Karpas-422 (cell line): ENCODE data around the gene RTN4. TPM values are rescaled to one million over a fixed set of nuclear protein-coding genes. Genes with fewer than 3 reads are reported as not detected.

Experiments used
- DNase-seq: peaks from one replicate; pipeline ENCODE4 v3.0.0-alpha.2; 2015
- H2AFZ ChIP-seq: fragments of 200-600 bp; sonication (generic); 2 replicates; pipeline ENCODE4 v1.6.1; 2014; ENCODE audit warnings: antibody characterized with exemption, low read length, mixed read lengths
- H3K27ac ChIP-seq: fragments of 200-600 bp; sonication (generic); 2 replicates; pipeline ENCODE4 v1.5.1; 2014; ENCODE audit warnings: mild to moderate bottlenecking, low read length, moderate library complexity
- H3K27me3 ChIP-seq: fragments of 200-600 bp; sonication (generic); 2 replicates; pipeline ENCODE4 v1.6.1; 2014; ENCODE audit warnings: low read length, mixed read lengths
- H3K36me3 ChIP-seq: fragments of 200-600 bp; sonication (generic); 2 replicates; pipeline ENCODE4 v1.6.1; 2014; ENCODE audit warnings: low read length, mixed read lengths; ENCODE audit not compliant: insufficient read depth
- H3K4me1 ChIP-seq: fragments of 200-600 bp; sonication (generic); 2 replicates; pipeline ENCODE4 v1.6.1; 2014; ENCODE audit warnings: mild to moderate bottlenecking, low read length, mixed read lengths
- H3K4me2 ChIP-seq: fragments of 200-600 bp; sonication (generic); 2 replicates; pipeline ENCODE4 v1.6.1; 2014; ENCODE audit warnings: low read length, low read depth, mild to moderate bottlenecking; ENCODE audit not compliant: poor library complexity, severe bottlenecking
- H3K4me3 ChIP-seq: fragments of 200-600 bp; sonication (generic); 2 replicates; pipeline ENCODE4 v1.5.1; 2014; ENCODE audit warnings: mild to moderate bottlenecking, antibody characterized with exemption, low read length, mixed read lengths
- H3K79me2 ChIP-seq: fragments of 200-600 bp; sonication (generic); 2 replicates; pipeline ENCODE4 v1.6.1; 2014; ENCODE audit warnings: mild to moderate bottlenecking, low read length, mixed read lengths
- H3K9ac ChIP-seq: fragments of 200-600 bp; sonication (generic); 2 replicates; pipeline ENCODE4 v1.6.0; 2014; ENCODE audit warnings: low read length
- H3K9me2 ChIP-seq: fragments of 200-600 bp; sonication (generic), shearing (Covaris generic); replicated peaks from 2 replicates; pipeline ENCODE4 v1.6.0; 2014; ENCODE audit warnings: mild to moderate bottlenecking, low read length, moderate library complexity; ENCODE audit not compliant: insufficient read depth
- H3K9me3 ChIP-seq: fragments of 300-700, 200-600 bp; sonication (generic); 2 replicates; pipeline ENCODE4 v1.6.1; 2014; ENCODE audit warnings: low read length, mixed read lengths
- H4K20me1 ChIP-seq: fragments of 200-600 bp; sonication (generic); 2 replicates; pipeline ENCODE4 v1.6.1; 2014; ENCODE audit warnings: mild to moderate bottlenecking, antibody characterized with exemption, low read length, low read depth; ENCODE audit not compliant: insufficient read depth
- total RNA-seq: library from RNA; depleted of rRNA; stranded (reverse); fragments of >200 nt; shearing (Covaris generic); gene quantifications from 2 replicates; pipeline ENCODE4 v1.2.3, GENCODE V29; 2014; ENCODE audit warnings: low replicate concordance

RTN4 gene
- total RNA-seq, 1 experiment from 2014 or later: 109 TPM

GRCh38 chr2:54984476-54984875 lies 65.8 kb downstream of the RTN4 start:
- H3K79me2 ChIP-seq: peaks cover 84% of the 10 kb centered on the region
- no peaks in the 10 kb centered on the region for H3K27me3 ChIP-seq
- H3K27ac ChIP-seq: peak overlapping the region; percentile 13; the same call in 1 of the 2 replicates
- DNase-seq: no peak
- H4K20me1 ChIP-seq: 0 out of 2 replicates have a peak, but pooled peaks cover under 1% of the 10 kb centered on the region
- H3K9me3 ChIP-seq: no peaks in the 10 kb centered on the region
- no peak overlapping the region for H2AFZ ChIP-seq
- H3K4me3 ChIP-seq: no peak overlapping the region
- no peaks in the 10 kb centered on the region for H3K9me2 ChIP-seq
- no peak overlapping the region for H3K9ac ChIP-seq
- H3K4me2 ChIP-seq: no peak overlapping the region
- peaks cover 21% of the 10 kb centered on the region for H3K4me1 ChIP-seq
- H3K36me3 ChIP-seq: peaks cover 38% of the 10 kb centered on the region

GRCh38 chr2:54983345-54984220 lies 66.7 kb downstream of the RTN4 start:
- H3K27ac ChIP-seq: peak overlapping the region; percentile 13; the same call in 1 of the 2 replicates
- H3K4me1 ChIP-seq: peaks cover 17% of the 10 kb centered on the region
- DNase-seq: no peak
- no peaks in the 10 kb centered on the region for H3K9me2 ChIP-seq
- H4K20me1 ChIP-seq: no peaks in the 10 kb centered on the region
- no peak overlapping the region for H3K9ac ChIP-seq
- no peak overlapping the region for H3K4me2 ChIP-seq
- H3K9me3 ChIP-seq: no peaks in the 10 kb centered on the region
- H2AFZ ChIP-seq: no peak overlapping the region
- peaks cover 84% of the 10 kb centered on the region for H3K79me2 ChIP-seq
- H3K27me3 ChIP-seq: no peaks in the 10 kb centered on the region
- no peak overlapping the region for H3K4me3 ChIP-seq
- peaks cover 38% of the 10 kb centered on the region for H3K36me3 ChIP-seq

DNA sequence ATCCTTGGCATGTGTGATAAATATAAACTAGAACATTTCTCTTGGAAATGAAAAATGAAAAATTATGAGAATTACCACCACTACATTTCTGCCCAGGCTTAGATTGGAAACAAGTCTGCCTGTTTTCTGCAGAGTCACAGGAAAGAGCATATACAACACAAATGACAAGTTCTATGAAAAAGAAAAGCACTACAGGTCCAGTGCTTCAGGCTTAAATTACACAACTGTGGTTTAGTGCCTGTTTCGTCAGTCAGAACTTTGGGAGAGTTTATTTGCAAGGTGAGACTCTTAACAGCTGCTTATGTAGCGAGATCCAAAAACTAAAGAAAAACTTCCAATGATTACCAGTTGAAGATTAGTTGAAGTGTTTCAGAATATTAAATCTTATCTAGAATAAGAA lies 68.9 kb downstream of the RTN4 start:
- Histone ChIP-seq H3K27ac (no peak overlapping the region), H3K4me1 (peaks cover 30% of the 10 kb centered on the region), H3K4me3 (no peak overlapping the region), H3K4me2 (no peak overlapping the region), H3K9ac (no peak overlapping the region), H3K9me3 (no peaks in the 10 kb centered on the region), H4K20me1 (no peaks in the 10 kb centered on the region), H3K36me3 (peaks cover 23% of the 10 kb centered on the region; the same call in 1 of the 2 replicates), H3K79me2 (peaks cover 82% of the 10 kb centered on the region), H3K9me2 (no peaks in the 10 kb centered on the region), H3K27me3 (no peaks in the 10 kb centered on the region), H2AFZ (no peak overlapping the region)
- no peak for DNase-seq

GRCh38 chr2:54979321-54980044 lies 70.8 kb downstream of the RTN4 start:
- Histone ChIP-seq H3K9ac (no peak overlapping the region), H3K36me3 (peaks cover 17% of the 10 kb centered on the region; the same call in 1 of the 2 replicates), H3K9me3 (no peaks in the 10 kb centered on the region)

DNA sequence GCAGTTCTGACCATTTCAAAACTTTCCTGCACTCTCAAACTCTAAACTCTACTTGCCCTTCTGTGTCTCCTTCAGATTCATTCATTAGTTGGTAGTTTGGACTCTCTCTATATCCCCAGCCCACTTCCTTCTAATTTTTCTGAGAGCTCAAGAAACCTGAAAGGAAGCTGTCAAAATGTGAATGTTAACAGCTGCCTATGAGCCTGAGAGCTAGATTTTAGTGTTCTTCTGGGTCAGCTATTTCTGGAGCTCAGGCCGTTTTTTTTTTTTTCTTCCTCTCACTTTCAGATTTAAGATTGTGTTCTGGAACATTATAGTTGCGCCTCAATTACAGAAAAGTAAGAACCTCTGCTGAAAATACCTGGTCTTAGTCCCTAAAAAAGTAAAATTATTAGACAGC lies 73.1 kb downstream of the RTN4 start:
- no peak overlapping the region for H3K4me2 ChIP-seq
- peaks cover 84% of the 10 kb centered on the region for H3K79me2 ChIP-seq

More at GRCh38 chr2:54979321-54980044, 70.8 kb downstream of the RTN4 start:
- H3K79me2 ChIP-seq: peaks cover 85% of the 10 kb centered on the region
- H3K4me3 ChIP-seq: no peak overlapping the region
- H3K4me1 ChIP-seq: peaks cover 31% of the 10 kb centered on the region
- H3K4me2 ChIP-seq: no peak overlapping the region
- no peaks in the 10 kb centered on the region for H4K20me1 ChIP-seq
- 0 out of 2 replicates have a peak overlapping the region, but pooled peaks have one; percentile 4 for H3K27ac ChIP-seq
- H3K27me3 ChIP-seq: no peaks in the 10 kb centered on the region
- H2AFZ ChIP-seq: no peak overlapping the region
- DNase-seq: no peak
- H3K9me2 ChIP-seq: no peaks in the 10 kb centered on the region

GRCh38 chr2:54975598-54976492 lies 74.4 kb downstream of the RTN4 start:
- Histone ChIP-seq H3K27me3 (no peaks in the 10 kb centered on the region), H3K4me1 (peaks cover 29% of the 10 kb centered on the region), H3K79me2 (peaks cover 89% of the 10 kb centered on the region), H3K9me3 (no peaks in the 10 kb centered on the region), H3K4me3 (no peak overlapping the region), H3K27ac (peak overlapping the region; percentile 9), H4K20me1 (no peaks in the 10 kb centered on the region), H3K4me2 (no peak overlapping the region), H3K9ac (no peak overlapping the region), H3K36me3 (peaks cover 29% of the 10 kb centered on the region; the same call in 1 of the 2 replicates), H3K9me2 (no peaks in the 10 kb centered on the region), H2AFZ (no peak overlapping the region)
- DNase-seq: no peak

More for the DNA sequence above, 73.1 kb downstream of the RTN4 start:
- no peak overlapping the region for H2AFZ ChIP-seq
- no peaks in the 10 kb centered on the region for H3K27me3 ChIP-seq
- no peak overlapping the region for H3K4me3 ChIP-seq
- no peak for DNase-seq
- H3K4me1 ChIP-seq: peaks cover 29% of the 10 kb centered on the region
- H3K9me3 ChIP-seq: no peaks in the 10 kb centered on the region
- peaks cover 20% of the 10 kb centered on the region; the same call in 1 of the 2 replicates for H3K36me3 ChIP-seq
- H3K27ac ChIP-seq: peak overlapping the region; percentile 24; the same call in 1 of the 2 replicates
- no peaks in the 10 kb centered on the region for H4K20me1 ChIP-seq
- no peak overlapping the region for H3K9ac ChIP-seq
- no peaks in the 10 kb centered on the region for H3K9me2 ChIP-seq

DNA sequence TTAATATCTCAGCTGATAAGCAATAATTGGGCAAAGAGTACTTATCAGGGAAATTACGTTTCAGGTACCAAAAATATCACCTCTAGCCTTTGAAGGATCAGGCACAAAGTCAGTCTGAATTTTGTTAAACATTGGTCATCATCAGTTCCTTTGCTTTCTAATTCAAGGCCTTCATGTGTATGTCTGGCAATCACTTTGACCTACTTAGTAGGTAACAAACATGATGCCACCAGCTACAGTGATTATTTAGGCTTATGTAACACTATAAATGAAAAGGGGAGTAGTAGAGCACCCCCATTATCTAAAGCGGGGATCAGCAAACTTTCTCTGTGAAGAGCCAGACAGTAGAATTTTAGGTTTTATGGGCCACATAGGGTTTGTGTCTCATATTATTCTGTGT lies 75.1 kb downstream of the RTN4 start:
- Histone ChIP-seq H3K9me3 (no peaks in the 10 kb centered on the region), H3K4me3 (no peak overlapping the region), H3K79me2 (peaks cover 84% of the 10 kb centered on the region), H4K20me1 (no peaks in the 10 kb centered on the region), H3K4me1 (peaks cover 29% of the 10 kb centered on the region), H3K4me2 (no peak overlapping the region), H3K9ac (no peak overlapping the region), H3K27me3 (no peaks in the 10 kb centered on the region), H2AFZ (no peak overlapping the region), H3K36me3 (peaks cover 35% of the 10 kb centered on the region; the same call in 1 of the 2 replicates), H3K27ac (no peak overlapping the region), H3K9me2 (no peaks in the 10 kb centered on the region)
- DNase-seq: no peak
